HepG2 (cell line): ENCODE data around the gene CTXN1. TPM values are rescaled to one million over a fixed set of nuclear protein-coding genes. Genes with fewer than 3 reads are reported as not detected.

Experiments used
- ATF4 ChIP-seq, 2 experiments: fragments of 450-650 bp in 1 of 2; sonication (generic) in 1 of 2; formaldehyde crosslinking; IDR thresholded peaks; 2 replicates each; pipeline versions ENCODE4 v1.5.0 to v1.8.0; 2020 to 2022; ENCODE audit warnings: mild to moderate bottlenecking in 1 of 2, missing genetic modification reagents in 1 of 2
- ELF1 ChIP-seq: sonication (generic); formaldehyde crosslinking; IDR thresholded peaks from 2 replicates; pipeline ENCODE4 v1.4.0; 2020; ENCODE audit warnings: missing genetic modification reagents
- HOXA5 ChIP-seq: sonication (generic); formaldehyde crosslinking; IDR thresholded peaks from 2 replicates; pipeline ENCODE4 v1.4.0; 2020; ENCODE audit warnings: missing genetic modification reagents
- JUND ChIP-seq: sonication (generic); formaldehyde crosslinking; IDR thresholded peaks from 2 replicates; pipeline ENCODE4 v1.8.0; 2022; ENCODE audit warnings: mild to moderate bottlenecking, missing genetic modification reagents
- KIAA2018 ChIP-seq: sonication (generic); formaldehyde crosslinking; IDR thresholded peaks from 2 replicates; pipeline ENCODE4 v1.5.0; 2020; ENCODE audit warnings: mild to moderate bottlenecking, missing genetic modification reagents, borderline replicate concordance
- KMT2A ChIP-seq: sonication (generic); formaldehyde crosslinking; IDR thresholded peaks from 2 replicates; pipeline ENCODE4 v1.4.0; 2020; ENCODE audit warnings: missing genetic modification reagents
- MIXL1 ChIP-seq: IDR thresholded peaks from 2 replicates; pipeline ENCODE4 v1.6.1; 2016
- MTERF4 ChIP-seq: sonication (generic); formaldehyde crosslinking; IDR thresholded peaks from 2 replicates; pipeline ENCODE4 v1.8.0; 2023; ENCODE audit warnings: mild to moderate bottlenecking, missing genetic modification reagents
- PAWR ChIP-seq: sonication (generic); formaldehyde crosslinking; IDR thresholded peaks from 2 replicates; pipeline ENCODE4 v1.4.0; 2020; ENCODE audit warnings: missing genetic modification reagents, mild to moderate bottlenecking, borderline replicate concordance
- SNAPC2 ChIP-seq: sonication (generic); formaldehyde crosslinking; IDR thresholded peaks from 2 replicates; pipeline ENCODE4 v1.8.1; 2022; ENCODE audit warnings: mild to moderate bottlenecking, missing genetic modification reagents
- ZBED4 ChIP-seq: sonication (generic); formaldehyde crosslinking; IDR thresholded peaks from 2 replicates; pipeline ENCODE4 v1.4.0; 2020; ENCODE audit warnings: missing genetic modification reagents, borderline replicate concordance
- ZBTB25 ChIP-seq: IDR thresholded peaks from 2 replicates; pipeline ENCODE4 v1.6.1; 2018; ENCODE audit warnings: missing genetic modification reagents
- ZNF547 ChIP-seq: sonication (generic); formaldehyde crosslinking; IDR thresholded peaks from 2 replicates; pipeline ENCODE4 v1.5.1; 2020; ENCODE audit warnings: mild to moderate bottlenecking, missing genetic modification reagents
- polyA plus RNA-seq, 8 experiments: library from polyadenylated mRNA; depleted of rRNA in 3 of 8; stranded (reverse) in 7 of 8; unstranded in 1 of 8; fragments of >200 nt; fragmentation: Illumina TruSeq in 4 of 8; extraction: Trizol in 4 of 8; gene quantifications; 2 replicates each; pipeline versions ENCODE4 v1.2.1 to v1.2.3, GENCODE V29; 2011 to 2016; ENCODE audit warnings: low read depth in 4 of 8, missing spikeins in 1 of 8, mixed read lengths in 1 of 8; ENCODE audit not compliant: insufficient read depth in 1 of 8
- total RNA-seq, 5 experiments: library from RNA; depleted of rRNA; stranded (reverse); fragments of >200 nt; fragmentation: Illumina TruSeq; extraction: Trizol; gene quantifications; 2 replicates each; pipeline ENCODE4 v1.2.3, GENCODE V29; 2016; ENCODE audit warnings: low read depth in 1 of 5

The CTXN1 gene
- total and polyA plus RNA-seq, 2 of the 13 experiments (the other 11 are each of a cell fraction or from before 2014, with no cell fraction given) = 0.11 TPM; not detected in 1

- no peak for TF ChIP-seq ZBED4
- TF ChIP-seq MIXL1 = no peak
- peak; percentile 46; the same call in 1 of the 2 replicates for TF ChIP-seq ZNF547 (CRISPR knock-in tag)
- no peak for TF ChIP-seq JUND
- no peak for TF ChIP-seq KMT2A
- no peak for TF ChIP-seq ATF4 (CRISPR knock-in tag; IDR thresholded peaks at IDR 0.05)
- no peak for TF ChIP-seq MTERF4
- no peak for TF ChIP-seq KIAA2018
- no peak for TF ChIP-seq ZBTB25 (CRISPR knock-in tag)
- no peak for TF ChIP-seq PAWR (CRISPR knock-in tag)
- no peak for TF ChIP-seq ELF1 (CRISPR knock-in tag)
- TF ChIP-seq HOXA5 (CRISPR knock-in tag) = 0 out of 2 replicates have a peak, but pooled peaks have one; percentile 61
- no peak for TF ChIP-seq SNAPC2 (CRISPR knock-in tag)
Observed at GRCh38 chr19:7897292-7897691, 28.6 kb downstream of the CTXN1 start (continued).
